ENCODE measurements around the gene DRG2. TPM values are rescaled to one million over a fixed set of nuclear protein-coding genes. Genes with fewer than 3 reads are reported as not detected.

DRG2 gene
- total and polyA plus RNA-seq, 9 of the 15 experiments (the other 6 are each of a cell fraction or from before 2014, with no cell fraction given): 6.6 to 36.7 (median 26.1) TPM

DNA sequence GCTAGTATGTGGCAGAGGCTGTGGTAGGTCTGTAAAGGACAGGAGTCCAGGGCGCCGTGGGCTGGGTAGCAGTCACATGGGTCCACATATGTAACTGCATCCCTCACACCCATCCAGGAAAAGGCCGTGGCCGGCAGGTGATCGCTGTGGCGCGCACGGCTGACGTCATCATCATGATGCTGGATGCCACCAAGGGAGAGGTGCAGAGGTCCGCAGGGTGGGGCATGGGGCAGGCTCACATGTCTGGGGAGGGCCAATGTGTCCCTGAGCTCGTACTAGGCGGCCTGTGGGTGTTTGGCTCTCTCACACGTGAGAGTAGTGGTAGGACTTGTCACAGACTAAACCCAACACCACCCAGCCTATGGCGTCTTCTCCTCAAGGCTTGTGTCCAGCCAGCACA, 11.8 kb downstream of the DRG2 start (continued):
- TF ChIP-seq, protein P1, sequence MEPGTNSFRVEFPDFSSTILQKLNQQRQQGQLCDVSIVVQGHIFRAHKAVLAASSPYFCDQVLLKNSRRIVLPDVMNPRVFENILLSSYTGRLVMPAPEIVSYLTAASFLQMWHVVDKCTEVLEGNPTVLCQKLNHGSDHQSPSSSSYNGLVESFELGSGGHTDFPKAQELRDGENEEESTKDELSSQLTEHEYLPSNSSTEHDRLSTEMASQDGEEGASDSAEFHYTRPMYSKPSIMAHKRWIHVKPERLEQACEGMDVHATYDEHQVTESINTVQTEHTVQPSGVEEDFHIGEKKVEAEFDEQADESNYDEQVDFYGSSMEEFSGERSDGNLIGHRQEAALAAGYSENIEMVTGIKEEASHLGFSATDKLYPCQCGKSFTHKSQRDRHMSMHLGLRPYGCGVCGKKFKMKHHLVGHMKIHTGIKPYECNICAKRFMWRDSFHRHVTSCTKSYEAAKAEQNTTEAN (CRISPR knock-in tag; IDR thresholded peaks at IDR 0.05): no peak

DNA sequence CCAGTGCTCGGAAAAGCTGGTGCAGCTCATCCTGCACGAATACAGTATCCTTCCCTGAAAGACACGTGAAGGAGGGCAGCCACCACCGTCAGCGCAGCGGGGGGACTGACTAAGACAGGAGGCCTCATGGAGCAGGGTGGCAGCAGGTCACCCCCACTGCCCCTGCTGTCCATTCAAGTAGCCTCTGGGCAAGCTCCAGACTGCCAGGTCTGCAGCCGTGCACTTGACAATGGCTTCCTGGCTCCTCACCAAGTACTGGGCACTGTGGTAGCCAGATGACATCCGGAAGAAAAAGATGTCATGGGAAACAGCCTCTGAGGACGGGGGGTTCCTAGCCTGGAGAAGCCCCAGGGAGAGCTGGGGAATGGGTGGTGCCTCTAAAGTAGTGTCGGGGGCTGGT, 12.9 kb downstream of the DRG2 start:
- Histone ChIP-seq H3K9me3 (replicated peaks; ENCODE audit: control insufficient read depth, insufficient read depth, low read depth, low read length) (no peaks in the 10 kb centered on the region), H3K79me2 (ENCODE audit: control insufficient read depth, insufficient read depth, low read length) (no peaks in the 10 kb centered on the region), H3K36me3 (ENCODE audit: control insufficient read depth, insufficient read depth, low read length) (peaks cover 62% of the 10 kb centered on the region; the same call in 2 of the 3 replicates), H3K9me1 (ENCODE audit: control insufficient read depth, insufficient read depth, low read length) (no peaks in the 10 kb centered on the region), H3K4me1 (replicated peaks in 1 of 2; ENCODE audit: control insufficient read depth in 2 of 2, insufficient read depth in 2 of 2, low read length in 2 of 2) (no peaks in the 10 kb centered on the region; a peak in 1 of 5 replicates), H2AFZ (ENCODE audit: low read depth, low read length) (no peak overlapping the region), H3K27me3 (ENCODE audit: control insufficient read depth in 2 of 2, insufficient read depth in 2 of 2, low read length in 2 of 2) (no peaks in the 10 kb centered on the region), H4K20me1 (replicated peaks; ENCODE audit: control insufficient read depth, insufficient read depth, low read length) (no peaks in the 10 kb centered on the region), H3K4me2 (ENCODE audit: insufficient read depth, low read length) (no peak overlapping the region), H3K9ac (ENCODE audit: insufficient read depth in 1 of 2, low read depth in 2 of 2, low read length in 2 of 2) (no peak overlapping the region), H3K27ac (ENCODE audit: extremely low read depth, low read depth, low read length) (no peak overlapping the region), H3K4me3 (no peak overlapping the region)
- BruUV-seq (replicated peaks): no TSS peak
- FAIRE-seq (no peak), ATAC-seq (no peak), DNase-seq (ENCODE audit: extremely low read depth in 1 of 4, low spot score in 3 of 4) (no peak)
- intact Hi-C loops (cut with micrococcal nuclease) (no loop called here), in situ Hi-C loops (cut with MboI) (no loop called here)
- CTCF ChIA-PET (ENCODE audit: low intra/inter-chr PET ratio): no interaction called here
- WGBS (ENCODE audit: insufficient coverage, low coverage, missing lambda C conversion rate): 83% methylated on average over 8 of the region's 10 CpGs
- TF ChIP-seq, protein P2, sequence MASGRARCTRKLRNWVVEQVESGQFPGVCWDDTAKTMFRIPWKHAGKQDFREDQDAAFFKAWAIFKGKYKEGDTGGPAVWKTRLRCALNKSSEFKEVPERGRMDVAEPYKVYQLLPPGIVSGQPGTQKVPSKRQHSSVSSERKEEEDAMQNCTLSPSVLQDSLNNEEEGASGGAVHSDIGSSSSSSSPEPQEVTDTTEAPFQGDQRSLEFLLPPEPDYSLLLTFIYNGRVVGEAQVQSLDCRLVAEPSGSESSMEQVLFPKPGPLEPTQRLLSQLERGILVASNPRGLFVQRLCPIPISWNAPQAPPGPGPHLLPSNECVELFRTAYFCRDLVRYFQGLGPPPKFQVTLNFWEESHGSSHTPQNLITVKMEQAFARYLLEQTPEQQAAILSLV (tag; IDR thresholded peaks at IDR 0.05): no peak
- TF ChIP-seq MTA3 (IDR thresholded peaks at IDR 0.05; ENCODE audit: borderline replicate concordance) (no peak), ZNF121 (CRISPR knock-in tag; conservative IDR thresholded peaks at IDR 0.05) (no peak), ZNF316 (IDR thresholded peaks at IDR 0.05) (no peak), NELFE (IDR thresholded peaks at IDR 0.05; ENCODE audit: insufficient read depth, insufficient read length) (no peak), JUNB (CRISPR knock-in tag; conservative IDR thresholded peaks at IDR 0.05) (no peak), ASH1L (IDR thresholded peaks at IDR 0.05; ENCODE audit: borderline replicate concordance, low read depth, partially characterized antibody) (no peak), ELF2 (CRISPR knock-in tag; IDR thresholded peaks at IDR 0.05) (no peak)
- POLR2A ChIA-PET: interaction anchor here (1.2 to 1.8 kb wide), 2 partner anchors 12 to 32 kb away, joined by 3 to 8 read pairs; partner anchors contain the start of gene DRG2
